SU-DHL-6 (cell line): ENCODE data around the gene KRT36.

Experiments used
- EZH2phosphoT487 ChIP-seq: fragments of 200-600 bp; sonication (generic), shearing (Covaris generic); conservative IDR thresholded peaks from 2 replicates; pipeline ENCODE4 v1.6.1; 2018; ENCODE audit warnings: mild to moderate bottlenecking, antibody characterized with exemption, low read length, moderate library complexity, mixed read lengths
- TF ChIP-seq, protein P1 (sequence below): fragments of 200-600 bp; sonication (generic); IDR thresholded peaks from one replicate; pipeline ENCODE4 v1.5.1; 2017; ENCODE audit warnings: antibody characterized with exemption, mild to moderate bottlenecking, low read length, moderate library complexity; ENCODE audit not compliant: insufficient read depth, poor library complexity, severe bottlenecking

DNA sequence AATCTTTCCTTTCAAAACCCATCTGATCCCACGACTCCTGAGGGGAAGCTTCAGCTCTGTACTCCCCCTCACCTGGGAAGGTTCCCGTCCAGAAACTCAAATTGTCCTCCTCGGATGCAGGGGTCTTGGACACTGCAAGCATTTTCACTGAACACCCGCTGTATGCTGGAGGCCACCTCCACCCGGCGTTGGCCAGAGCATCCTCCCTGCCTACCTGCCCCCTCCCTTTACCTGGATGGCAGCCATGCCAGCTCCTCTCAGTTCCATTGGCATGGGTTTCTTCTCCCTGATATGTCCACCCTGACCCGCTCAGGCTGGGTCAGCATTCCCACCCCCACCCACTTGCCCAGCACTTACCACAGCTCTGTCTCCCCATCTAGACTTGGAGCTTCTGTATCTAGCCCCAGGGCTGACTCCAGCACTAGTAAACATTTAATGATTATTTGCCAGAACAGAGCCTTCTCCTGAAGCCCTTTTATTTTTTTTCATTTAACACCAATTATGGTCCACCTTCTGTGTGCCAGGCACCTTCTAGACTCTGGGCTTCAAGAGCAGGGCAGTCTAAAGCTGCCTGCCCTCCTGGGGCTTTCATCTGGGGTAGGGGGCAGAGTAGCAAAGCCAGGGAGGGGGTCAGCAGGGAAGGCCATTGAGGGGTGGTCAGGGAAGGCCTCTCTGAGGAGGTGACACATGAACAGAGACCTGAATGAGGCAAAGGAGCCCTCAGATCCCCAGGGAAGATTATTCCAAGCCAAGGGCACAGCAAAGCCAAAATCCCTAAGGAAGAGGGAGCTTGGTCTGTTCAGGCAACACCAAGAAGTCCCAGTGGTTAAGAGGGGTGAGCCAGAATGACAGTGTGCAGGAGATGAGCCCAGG is 47.3 kb upstream of the KRT36 start:
- TF ChIP-seq, protein P1, sequence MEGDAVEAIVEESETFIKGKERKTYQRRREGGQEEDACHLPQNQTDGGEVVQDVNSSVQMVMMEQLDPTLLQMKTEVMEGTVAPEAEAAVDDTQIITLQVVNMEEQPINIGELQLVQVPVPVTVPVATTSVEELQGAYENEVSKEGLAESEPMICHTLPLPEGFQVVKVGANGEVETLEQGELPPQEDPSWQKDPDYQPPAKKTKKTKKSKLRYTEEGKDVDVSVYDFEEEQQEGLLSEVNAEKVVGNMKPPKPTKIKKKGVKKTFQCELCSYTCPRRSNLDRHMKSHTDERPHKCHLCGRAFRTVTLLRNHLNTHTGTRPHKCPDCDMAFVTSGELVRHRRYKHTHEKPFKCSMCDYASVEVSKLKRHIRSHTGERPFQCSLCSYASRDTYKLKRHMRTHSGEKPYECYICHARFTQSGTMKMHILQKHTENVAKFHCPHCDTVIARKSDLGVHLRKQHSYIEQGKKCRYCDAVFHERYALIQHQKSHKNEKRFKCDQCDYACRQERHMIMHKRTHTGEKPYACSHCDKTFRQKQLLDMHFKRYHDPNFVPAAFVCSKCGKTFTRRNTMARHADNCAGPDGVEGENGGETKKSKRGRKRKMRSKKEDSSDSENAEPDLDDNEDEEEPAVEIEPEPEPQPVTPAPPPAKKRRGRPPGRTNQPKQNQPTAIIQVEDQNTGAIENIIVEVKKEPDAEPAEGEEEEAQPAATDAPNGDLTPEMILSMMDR = no peak
- no peak for TF ChIP-seq EZH2phosphoT487
